Measurements from ENCODE around the gene JMJD1C.
"Not testable (repeated sequence)": the region's sequence is repeated elsewhere in the genome, so short reads cannot be mapped to it uniquely, and the experiment has no call there.

Gene JMJD1C

GRCh38 chr10:63260860-63261251 is 204.9 kb downstream of the JMJD1C start:
- DNase-seq (ENCODE audit: low read depth, low spot score) = no peak

- DNase-seq (ENCODE audit: low read depth, low spot score) = no peak
Measured at GRCh38 chr10:63260103-63260859, 205.5 kb downstream of the JMJD1C start.

- DNase-seq (ENCODE audit: low read depth, low spot score) = no peak
Measured at GRCh38 chr10:63258920-63259678, 206.7 kb downstream of the JMJD1C start.

GRCh38 chr10:63257778-63258177 is 208.0 kb downstream of the JMJD1C start:
- no peak for DNase-seq (ENCODE audit: low read depth, low spot score)

GRCh38 chr10:63256009-63256773 is 209.6 kb downstream of the JMJD1C start:
- DNase-seq (ENCODE audit: low read depth, low spot score) = no peak

GRCh38 chr10:63255316-63255715 is 210.5 kb downstream of the JMJD1C start:
- no peak for DNase-seq (ENCODE audit: low read depth, low spot score)

GRCh38 chr10:63253040-63253439 is 212.7 kb downstream of the JMJD1C start:
- DNase-seq (ENCODE audit: low read depth, low spot score) = no peak

GRCh38 chr10:63252095-63252762 is 213.5 kb downstream of the JMJD1C start:
- no peak for DNase-seq (ENCODE audit: low read depth, low spot score)

- no peak for DNase-seq (ENCODE audit: low read depth, low spot score)
Measured at GRCh38 chr10:63250032-63250431, 215.7 kb downstream of the JMJD1C start.

- DNase-seq (ENCODE audit: low read depth, low spot score) = no peak
Measured at GRCh38 chr10:63247771-63248170, 218.0 kb downstream of the JMJD1C start.

- no peak for DNase-seq (ENCODE audit: low read depth, low spot score)
Measured at GRCh38 chr10:63246356-63246755, 219.4 kb downstream of the JMJD1C start.

GRCh38 chr10:63241841-63242281 is 223.9 kb downstream of the JMJD1C start:
- DNase-seq (ENCODE audit: low read depth, low spot score) = no peak

- no peak for DNase-seq (ENCODE audit: low read depth, low spot score)
Measured at GRCh38 chr10:63240807-63241206, 225.0 kb downstream of the JMJD1C start.

- DNase-seq (ENCODE audit: low read depth, low spot score) = no peak
Measured at GRCh38 chr10:63238501-63238900, 227.3 kb downstream of the JMJD1C start.

GRCh38 chr10:63237396-63237795 is 228.4 kb downstream of the JMJD1C start:
- no peak for DNase-seq (ENCODE audit: low read depth, low spot score)

GRCh38 chr10:63236113-63236935 is 229.5 kb downstream of the JMJD1C start:
- peak; percentile 56 for DNase-seq (ENCODE audit: low read depth, low spot score)

- DNase-seq (ENCODE audit: low read depth, low spot score) = not testable (repeated sequence)
Measured at GRCh38 chr10:63235136-63235535, 230.6 kb downstream of the JMJD1C start.

- no peak for DNase-seq (ENCODE audit: low read depth, low spot score)
Measured at GRCh38 chr10:63229161-63229560, 236.6 kb downstream of the JMJD1C start.

GRCh38 chr10:63228237-63228636 is 237.5 kb downstream of the JMJD1C start:
- DNase-seq (ENCODE audit: low read depth, low spot score) = no peak

- DNase-seq (ENCODE audit: low read depth, low spot score) = no peak
Measured at GRCh38 chr10:63227207-63227895, 238.4 kb downstream of the JMJD1C start.

Measured in smooth muscle cell of the brain vasculature (primary cell).